ENCODE data around the gene RELL1.

Gene RELL1, protein sequence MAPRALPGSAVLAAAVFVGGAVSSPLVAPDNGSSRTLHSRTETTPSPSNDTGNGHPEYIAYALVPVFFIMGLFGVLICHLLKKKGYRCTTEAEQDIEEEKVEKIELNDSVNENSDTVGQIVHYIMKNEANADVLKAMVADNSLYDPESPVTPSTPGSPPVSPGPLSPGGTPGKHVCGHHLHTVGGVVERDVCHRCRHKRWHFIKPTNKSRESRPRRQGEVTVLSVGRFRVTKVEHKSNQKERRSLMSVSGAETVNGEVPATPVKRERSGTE

DNA sequence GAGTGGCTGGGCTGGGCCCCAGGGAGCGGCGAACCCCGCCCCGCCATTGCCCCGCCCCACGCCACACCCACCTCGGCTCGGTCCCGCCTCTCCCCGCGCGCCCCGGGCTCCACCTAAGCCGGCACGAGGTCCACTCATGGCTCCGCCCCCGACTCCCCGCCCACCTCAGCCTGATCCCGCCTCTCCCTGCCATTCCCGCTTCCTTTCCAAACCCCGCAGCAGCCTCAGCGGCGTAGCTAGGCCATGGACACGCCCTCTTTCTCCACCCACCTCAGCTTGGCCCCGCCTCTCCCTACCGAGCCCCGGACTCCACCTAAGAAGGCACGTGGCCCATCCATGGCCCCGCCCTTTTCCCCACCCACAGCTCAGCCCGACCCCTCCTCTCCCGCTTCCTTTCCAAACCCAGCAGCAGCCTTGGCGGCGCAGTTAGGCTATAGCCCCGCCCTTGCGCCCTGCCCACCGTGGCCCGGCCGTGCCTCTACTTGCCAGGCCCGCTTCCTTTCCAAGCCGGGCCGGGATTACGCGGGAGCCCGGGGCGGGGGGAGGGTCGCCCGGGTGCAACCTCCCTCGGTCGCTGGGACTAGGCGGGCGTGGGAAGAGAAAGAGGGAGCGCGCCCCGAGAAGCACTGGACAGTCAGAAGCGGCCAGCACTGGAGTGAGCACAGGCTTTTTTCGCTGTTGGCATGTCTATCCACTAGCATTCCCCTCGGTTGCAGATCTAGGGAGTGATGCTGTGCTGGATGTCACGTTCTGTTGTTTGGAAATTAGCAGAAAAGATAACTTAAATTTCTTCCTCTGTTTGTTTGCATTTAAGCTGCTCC, at the start of gene RELL1:
RELL1 (minus strand) TSS at position 4 of the 821 bp plus-strand sequence. CDS start 89 bp downstream, outside the sequence.
- peak; percentile 100 for DNase-seq

DNA sequence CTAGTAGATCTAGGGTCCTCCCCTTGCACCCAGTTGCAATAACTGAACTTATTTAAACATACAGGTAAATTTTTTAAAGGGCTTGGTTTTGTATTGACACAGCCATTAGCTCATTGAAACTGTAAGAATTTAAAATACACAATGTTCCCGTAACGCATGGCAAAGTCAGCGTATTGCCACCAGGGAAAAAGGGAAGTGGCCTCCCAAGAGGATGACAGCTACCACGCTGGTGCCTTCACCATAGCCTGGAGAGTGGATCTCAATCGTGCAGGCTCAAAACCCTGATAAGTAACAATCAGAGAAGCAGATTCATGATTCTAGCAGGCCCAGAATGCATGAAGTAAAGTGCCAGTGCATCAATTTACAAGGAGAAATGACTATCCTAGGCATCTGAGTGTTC, 49.4 kb upstream of the RELL1 start:
- DNase-seq: no peak

DNA sequence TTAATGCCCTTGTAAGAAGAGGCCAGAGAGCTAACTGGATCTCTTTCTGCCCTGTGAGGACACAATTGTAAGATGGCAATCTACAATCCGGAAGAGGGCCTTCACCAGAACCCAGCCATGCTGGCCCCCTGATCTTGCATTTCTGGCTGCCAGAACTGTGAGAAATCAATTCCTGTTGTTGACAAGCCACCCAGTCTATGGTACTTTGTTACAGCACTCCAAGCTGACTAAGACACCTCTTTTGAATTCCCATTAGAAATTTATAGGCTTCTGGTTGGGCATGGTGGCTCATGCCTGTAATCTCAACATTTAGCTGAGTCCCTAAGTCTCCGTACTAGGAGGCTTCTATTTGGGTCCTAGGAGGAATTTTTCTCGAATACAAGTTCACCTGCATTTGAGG, 48.8 kb upstream of the RELL1 start:
- no peak for DNase-seq

DNA sequence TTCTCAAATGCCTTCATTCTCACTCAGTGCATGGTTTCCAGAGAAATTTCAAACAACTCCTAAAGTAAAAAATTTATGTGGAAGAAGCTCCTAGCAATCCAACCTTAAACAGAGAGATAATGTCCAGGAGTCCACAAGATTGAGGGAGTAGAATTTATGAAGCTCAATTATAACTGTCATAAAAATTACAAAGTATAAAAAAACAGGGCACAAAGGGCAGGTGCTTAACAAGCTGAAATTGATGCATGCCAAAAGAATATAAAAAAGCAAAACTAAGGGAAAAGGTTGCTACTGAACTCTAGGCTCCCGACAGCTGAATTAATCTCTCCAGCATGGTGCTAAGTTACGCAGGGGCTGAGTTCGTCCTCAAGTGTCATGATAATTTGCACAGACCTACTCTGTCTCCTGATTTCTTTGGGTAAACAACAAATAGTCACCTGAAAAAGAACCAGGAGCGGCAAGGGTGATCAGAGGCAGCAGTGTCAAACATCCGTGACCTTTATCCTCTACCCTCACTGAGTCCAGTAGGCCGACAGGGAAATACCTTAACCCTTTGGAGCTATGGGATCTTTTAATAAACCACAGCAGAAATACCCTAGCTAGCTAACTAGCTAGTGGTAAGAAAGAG, 47.2 kb upstream of the RELL1 start:
- DNase-seq: no peak

DNA sequence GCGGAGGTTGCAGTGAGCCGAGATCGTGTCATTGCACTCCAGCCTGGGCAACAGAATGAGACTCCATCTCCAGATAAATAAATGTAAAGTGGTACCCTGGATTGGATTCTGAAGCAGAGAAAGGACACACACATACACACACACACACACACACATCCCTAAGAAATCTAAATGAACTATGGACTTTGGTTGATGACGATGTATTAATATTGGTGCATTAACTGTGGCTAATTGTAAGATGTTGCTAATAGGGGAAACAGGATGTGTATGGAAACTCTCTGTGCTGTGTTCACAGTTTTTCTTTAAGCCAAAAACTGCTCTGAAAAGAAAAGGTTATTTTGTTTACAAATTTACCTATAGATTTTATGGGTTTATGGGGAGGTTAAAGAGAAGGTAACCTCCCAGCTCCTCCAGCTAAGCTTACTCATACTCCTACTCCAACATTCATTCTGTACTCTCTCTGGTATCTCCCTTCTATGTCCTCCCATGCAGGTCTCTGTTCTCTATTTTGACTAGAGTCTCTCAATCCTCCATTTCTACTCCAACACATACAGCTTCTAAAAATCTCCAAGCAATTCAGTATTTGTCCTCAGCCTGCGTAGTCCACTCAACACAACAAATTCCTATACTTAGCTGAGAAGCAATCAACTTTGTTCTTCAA, 46.5 kb upstream of the RELL1 start:
- no peak for DNase-seq

DNA sequence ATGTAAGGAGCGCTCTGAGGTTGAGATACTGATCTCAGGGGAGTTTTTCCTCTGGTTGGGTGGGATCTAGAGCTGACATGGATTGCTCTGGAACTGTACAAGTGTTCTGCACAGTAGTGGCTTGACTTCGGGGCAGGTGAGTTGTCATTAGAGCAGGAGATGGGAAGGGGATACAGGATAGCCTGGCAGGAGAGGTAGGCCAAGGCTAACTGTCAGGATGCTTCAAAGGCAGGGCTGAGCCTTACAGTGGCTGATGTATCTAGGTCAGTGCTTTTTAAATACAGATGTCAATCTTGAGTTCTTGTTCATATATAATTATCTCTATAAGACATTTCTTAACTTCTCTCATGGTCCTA, 43.5 kb upstream of the RELL1 start:
- DNase-seq: no peak

DNA sequence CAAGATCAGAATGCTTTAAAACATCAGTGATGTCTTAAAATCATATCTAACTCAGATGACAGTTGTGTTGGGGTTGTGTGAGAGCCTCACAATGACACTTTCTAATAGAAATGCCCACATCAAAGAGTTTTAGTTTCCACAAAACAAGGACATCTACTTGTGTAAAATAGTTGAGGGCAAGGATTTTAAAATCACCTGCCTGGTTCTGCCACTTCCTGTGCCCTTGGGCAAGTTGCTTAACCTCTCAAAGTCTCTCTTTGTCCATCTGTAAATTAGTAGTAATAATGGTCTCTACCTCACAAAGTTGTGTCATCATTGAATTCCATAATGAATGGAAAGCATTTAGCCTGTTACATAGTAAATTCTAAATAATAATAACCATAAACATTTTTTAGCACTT, 41.9 kb upstream of the RELL1 start:
- no peak for DNase-seq

DNA sequence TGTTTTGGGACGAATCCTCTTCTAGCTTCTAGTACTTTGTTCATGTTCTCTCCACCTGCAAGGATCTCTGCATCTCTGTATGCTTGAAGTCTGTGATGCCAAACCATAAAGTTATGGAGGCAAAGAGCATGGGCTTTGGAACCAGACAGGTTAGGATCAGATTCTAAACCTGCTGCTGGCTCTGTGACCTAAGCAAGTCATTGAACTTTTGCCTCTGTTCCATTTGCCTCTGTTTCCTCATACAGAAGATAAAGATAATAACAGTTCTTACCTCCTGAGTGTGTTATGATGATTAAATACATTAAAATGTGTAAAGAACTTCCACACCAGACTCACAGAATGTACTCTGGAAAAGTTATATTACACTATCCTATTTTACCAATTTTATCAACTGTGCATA, 41.5 kb upstream of the RELL1 start:
- no peak for DNase-seq

DNA sequence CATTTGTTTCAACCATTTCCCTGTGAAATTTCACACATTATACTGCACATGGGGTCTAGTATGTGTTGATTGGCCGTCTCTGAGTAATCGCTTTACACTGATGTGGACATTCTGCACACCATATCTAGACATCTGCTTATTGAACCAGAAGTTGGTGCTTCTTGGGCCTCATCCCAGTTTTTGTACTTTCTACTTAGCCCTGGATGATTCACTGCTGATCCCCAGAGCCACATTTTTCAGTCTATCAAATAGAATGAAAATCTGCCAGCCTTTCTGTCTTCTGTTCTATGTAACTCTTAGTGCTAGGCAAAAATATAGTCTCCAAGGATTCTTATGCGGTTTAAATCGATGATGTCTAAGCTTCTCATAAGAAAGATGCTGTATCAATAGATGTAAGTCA, 40.5 kb upstream of the RELL1 start:
- no peak for DNase-seq

DNA sequence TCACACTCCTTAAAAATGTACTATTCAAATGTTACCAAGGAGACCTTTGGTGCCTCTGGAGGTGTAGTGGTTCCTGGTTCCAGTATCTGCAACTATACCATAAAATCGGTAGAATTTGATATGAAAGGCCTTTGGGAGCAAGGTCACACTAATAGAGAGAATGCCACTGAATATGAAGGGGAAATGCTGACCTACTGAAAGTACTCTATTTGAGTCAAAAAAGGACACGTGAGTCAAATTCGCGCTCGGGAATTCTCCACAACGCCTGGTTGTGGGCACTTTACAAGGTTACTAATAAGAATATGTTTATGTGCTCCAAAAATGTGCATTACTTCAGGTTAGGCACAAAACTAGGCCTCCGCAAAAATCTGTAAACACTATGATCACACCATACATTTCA, 39.5 kb upstream of the RELL1 start:
- DNase-seq: no peak

DNA sequence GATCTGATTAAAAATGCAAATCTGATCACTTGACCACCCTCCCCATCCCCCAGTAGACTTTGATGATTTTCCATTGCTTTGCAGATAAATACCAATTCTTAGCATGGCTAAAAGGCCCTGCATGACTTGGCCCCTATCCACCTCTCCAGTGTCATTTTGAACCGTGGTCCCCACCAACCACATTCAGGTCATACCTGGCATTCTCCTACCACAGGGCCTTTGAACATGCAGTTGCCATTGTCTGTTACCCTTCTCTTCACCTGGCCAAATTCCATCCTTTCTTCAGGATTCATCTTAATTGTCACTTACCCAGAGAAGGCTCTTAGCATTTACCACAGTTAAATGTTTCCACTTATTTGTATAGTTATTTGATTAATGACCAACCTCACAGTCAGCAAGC, 36.9 kb upstream of the RELL1 start:
- no peak for DNase-seq

DNA sequence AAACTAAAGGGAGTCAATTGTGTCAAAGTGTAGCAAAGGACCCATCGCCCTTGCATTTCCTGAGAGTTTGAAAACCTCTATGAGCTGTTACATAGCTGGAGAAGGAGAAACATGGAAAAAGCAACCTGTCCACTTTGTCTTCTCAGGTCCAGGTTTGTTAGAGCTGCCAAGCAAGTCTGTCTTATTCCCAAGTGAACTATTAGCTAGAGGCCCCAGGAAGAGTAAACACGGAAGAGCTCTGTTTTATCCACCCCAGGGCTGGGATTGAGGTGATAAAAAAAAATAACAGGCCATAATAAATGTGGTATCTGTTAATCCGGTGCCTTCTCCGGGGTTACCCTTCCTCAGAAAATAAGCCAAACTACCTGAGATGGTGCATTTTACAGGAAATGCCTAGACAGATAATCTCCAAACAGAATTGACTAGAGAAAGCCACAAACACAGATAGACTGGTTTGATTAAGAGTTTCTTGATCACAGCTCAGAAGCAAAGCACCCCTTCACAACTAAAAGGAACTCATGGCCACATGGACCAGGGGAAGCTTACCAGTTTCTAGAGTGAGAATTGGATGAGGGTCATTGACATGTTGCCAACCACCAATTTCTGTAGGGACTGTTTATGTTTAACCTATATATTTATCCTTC, 35.9 kb upstream of the RELL1 start:
- no peak for DNase-seq

DNA sequence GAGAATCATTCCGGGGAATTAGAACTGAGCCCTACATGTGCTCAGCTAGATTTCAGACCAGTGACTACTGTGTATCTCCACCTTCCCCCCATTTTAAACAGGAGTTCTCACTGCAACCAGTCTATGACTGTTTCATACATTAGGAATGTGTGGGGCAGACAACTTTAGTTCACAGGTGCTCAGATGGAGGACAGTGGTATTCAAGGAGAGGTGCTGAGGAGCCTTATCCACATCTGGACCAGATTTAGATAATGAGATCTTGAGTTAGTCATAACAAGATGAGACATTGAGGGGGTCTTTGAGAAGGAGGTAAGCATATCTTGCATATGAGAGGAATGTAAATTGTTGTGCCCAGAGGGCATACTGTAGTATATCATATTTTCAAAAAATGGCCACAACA, 32.8 kb upstream of the RELL1 start:
- DNase-seq: no peak

DNA sequence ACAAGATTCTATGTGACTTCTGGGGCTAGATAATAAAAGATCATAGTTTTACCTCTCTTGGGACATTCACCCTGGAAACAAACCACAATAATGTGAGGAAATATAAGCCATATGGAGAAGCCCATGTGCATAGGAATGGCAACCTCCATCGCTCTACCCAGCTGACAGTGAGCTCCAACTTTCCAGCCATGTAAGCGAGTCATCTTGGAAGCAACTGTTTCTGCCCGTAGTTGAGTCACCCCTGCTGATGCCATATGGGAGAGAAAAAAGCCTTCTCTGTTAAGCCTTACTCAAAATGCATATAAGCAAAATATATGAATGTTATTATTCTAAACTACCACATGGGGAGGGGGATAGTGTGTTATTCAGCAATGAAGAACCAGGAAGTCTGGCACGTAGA, 31.4 kb upstream of the RELL1 start:
- no peak for DNase-seq

DNA sequence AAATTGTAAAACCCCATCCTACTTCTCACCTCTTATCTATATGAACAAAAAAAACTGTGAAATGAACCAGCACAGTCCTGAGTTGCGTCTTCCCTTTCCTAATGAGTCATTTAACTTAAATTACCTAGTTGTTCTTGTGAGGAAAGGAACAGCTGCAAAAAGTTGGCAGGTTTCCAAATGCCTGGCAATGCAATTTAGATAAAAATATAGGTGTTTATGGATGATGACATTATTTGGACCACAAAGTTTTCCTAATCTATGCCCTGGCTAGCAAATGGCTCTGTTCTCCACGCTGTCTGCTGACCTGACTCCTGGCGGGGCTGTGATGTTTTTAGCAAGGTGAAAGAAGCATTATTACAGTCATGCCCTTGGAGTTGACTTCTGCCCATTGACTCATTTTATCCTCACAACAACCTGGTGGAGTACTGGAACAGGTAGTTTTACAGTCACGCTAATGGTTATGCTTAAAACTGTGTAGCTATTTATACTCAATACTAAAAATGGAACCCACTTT, 29.8 kb upstream of the RELL1 start:
- DNase-seq: no peak

DNA sequence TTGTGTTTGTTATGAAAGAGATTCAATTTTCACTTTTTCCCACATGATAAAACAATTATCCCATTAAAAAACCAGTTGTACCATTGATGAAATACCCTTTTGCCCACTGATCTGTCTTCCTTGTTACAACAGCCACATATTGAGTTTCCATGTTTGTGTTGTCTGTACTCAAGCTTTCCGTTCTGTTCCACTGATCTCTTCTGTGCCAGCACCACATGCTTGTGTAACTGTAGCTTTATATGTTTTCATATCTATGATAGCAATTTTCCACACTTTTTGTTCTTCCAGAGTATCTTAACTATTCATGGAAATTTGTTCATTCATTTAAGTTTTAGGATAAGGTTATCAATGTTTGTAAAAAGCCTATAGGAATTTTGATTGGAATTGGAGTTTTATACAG, 24.3 kb upstream of the RELL1 start:
- DNase-seq: no peak

DNA sequence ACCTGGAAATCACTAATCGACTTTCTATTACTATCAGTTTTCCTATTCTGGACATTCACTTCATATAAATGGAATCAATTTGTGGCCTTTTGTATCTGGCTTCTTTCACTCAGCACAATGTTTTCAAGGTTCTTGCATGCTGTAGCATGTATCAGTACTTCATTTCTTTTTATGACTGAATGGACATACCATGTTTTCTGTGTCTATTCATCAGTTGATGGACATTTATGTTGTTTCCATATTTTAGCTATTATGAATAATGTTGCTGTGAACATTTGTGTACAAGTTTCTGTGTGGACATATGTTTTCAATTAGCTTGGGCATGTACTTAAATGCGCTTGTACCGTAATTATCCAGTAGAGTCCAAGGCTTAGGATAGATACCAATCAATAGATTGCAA, 19.9 kb upstream of the RELL1 start:
- DNase-seq: no peak

DNA sequence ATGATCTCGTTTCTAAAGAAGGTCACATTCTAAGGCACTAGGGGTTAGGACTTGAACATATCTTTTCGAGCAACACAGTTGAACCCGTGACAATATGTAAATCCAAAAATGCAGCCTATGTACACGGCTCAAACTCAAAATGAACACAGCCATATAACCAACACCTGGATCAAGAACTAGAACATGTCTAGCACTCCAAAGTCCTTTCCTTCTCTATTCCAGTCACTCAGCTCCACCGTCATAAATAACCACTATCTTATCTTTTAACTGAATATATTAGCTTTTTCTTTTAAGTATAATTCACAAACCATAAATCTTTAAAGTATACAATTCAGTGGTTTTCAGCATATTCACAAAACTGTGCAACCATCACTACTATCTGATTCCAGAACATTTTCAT, 19.4 kb upstream of the RELL1 start:
- DNase-seq: no peak

DNA sequence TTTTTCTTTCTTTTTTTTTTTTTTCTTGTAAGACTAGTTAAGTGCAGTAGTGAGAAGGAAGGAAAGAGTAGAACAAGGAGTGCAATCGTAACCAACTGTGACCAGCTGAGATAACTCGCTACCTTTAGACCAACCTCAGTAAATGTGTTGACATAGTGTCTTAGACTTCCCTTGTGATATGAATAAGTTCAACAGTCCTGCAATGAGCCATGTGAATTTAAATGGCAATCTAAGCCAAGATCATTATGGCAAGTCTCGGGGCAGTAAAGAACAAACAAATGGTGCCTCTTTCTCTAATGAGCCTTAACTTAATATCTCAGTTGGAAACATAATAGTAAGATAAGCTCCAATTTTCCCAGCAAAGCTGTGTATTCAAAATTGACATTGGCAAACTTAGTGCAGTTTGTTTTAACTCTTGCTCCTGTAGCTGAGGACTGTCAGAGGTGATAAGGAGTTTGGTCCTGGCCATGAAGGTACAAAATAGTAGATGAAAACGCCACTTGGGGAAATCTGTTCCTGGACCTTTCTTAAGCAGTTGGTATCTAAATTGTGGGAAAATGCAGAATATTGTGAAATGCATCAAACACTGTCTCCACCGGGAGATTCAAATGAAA, 13.8 kb upstream of the RELL1 start:
- DNase-seq: no peak

DNA sequence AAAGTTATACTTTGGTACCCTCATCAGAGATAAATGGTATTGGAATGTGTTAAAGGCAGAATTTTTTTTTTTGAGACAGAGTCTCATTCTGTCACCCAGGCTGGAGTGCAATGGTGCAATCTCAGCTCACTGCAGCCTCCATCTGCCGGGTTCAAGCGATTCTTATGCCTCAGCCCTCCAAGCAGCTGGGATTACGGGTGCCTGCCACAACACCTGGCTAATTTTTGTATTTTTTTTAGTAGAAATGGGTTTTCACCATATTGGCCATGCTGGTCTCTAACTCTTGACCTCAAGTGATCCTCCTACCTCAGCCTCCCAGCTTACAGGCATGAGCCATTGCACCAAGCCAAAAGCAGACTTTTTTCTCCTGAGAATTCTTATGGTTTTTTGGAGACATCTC, 11.4 kb upstream of the RELL1 start:
- no peak for DNase-seq

DNA sequence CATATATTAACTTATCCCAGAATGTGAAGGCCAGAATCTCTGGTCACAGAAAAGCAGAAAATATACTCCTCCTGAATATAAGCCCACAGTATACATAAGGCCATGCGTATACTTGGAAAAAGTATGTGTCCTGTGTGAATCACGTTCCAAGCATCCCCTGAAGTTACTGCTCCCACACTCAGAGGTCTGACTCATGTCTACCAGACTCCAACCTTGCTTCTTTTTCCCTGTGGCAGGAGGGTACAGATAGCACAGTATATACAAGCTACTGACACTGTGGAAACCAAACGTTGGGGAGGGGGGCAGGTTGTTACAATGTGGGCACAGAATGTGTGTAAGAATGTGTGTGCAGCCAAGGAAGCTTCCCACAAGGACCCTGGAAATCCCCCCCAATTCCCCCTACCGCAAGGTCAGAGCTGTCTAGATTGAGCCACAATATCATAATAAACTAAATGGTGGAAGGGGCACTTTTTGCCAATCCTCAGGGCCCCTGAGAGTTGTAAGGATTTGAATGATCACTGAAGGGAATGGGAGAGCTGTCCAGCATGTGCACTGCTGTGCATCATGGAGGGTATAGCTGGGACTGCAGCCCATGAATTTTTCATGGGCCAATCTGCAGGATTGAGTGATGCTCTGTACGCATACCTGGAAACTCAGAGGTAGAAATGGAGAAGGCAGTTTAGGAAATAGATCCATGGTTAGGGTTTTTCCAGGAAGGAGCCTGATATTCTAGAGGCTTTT, 7.4 kb upstream of the RELL1 start:
- DNase-seq: peak; percentile 67

DNA sequence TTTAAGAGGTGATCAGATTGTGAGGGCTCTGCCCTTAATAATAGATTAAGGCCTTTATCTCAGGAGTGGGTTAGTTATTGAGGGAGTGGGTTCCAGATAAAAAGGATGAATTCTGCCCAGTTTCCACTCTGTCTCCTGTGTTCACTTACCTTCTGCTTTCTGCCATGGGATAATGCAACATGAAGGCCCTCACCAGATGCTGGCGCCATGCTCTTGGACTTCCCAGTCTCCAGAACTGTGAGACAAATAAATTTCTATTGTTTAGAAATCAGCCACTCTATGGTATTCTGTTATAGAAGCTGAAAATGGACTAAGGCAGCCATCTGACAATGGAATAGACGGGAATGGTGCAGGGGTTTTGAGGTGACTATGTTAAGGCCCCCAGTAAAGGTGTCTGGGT, 6.9 kb upstream of the RELL1 start:
- no peak for DNase-seq

Measured in islet precursor cell (in vitro differentiated cells).